ENCODE data around the gene GPR137B.
"Not testable (repeated sequence)": the region's sequence is repeated elsewhere in the genome, so short reads cannot be mapped to it uniquely, and the experiment has no call there.

The GPR137B gene

DNA sequence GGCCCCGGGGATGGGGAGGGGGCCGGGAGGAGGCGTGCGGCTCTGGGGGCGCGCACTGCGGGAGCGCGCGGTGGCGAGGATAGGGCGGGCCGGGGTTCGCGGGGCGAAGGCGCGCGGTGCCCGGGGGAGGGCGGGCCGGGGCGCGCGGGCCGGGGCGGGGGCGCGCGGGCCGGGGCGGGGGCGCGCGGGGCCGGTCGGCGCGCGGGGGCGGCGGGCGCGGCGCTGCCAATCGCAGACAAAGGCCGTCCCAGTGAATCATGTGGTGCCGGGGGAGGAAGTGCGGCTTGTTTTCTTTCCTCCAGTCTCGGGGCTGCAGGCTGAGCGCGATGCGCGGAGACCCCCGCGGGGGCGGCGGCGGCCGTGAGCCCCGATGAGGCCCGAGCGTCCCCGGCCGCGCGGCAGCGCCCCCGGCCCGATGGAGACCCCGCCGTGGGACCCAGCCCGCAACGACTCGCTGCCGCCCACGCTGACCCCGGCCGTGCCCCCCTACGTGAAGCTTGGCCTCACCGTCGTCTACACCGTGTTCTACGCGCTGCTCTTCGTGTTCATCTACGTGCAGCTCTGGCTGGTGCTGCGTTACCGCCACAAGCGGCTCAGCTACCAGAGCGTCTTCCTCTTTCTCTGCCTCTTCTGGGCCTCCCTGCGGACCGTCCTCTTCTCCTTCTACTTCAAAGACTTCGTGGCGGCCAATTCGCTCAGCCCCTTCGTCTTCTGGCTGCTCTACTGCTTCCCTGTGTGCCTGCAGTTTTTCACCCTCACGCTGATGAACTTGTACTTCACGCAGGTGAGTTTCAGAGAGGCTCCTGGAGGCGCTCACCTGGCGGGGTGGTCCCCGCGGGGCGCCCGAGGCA is at the start of gene GPR137B:
GPR137B (plus strand) TSS at position 287 of the 851 bp plus-strand sequence; CDS start at position 371, 84 bp downstream.
- DNase-seq = no peak

- DNase-seq = no peak
Measured at GRCh38 chr1:236092899-236093298, 49.4 kb upstream of the GPR137B start.

DNA sequence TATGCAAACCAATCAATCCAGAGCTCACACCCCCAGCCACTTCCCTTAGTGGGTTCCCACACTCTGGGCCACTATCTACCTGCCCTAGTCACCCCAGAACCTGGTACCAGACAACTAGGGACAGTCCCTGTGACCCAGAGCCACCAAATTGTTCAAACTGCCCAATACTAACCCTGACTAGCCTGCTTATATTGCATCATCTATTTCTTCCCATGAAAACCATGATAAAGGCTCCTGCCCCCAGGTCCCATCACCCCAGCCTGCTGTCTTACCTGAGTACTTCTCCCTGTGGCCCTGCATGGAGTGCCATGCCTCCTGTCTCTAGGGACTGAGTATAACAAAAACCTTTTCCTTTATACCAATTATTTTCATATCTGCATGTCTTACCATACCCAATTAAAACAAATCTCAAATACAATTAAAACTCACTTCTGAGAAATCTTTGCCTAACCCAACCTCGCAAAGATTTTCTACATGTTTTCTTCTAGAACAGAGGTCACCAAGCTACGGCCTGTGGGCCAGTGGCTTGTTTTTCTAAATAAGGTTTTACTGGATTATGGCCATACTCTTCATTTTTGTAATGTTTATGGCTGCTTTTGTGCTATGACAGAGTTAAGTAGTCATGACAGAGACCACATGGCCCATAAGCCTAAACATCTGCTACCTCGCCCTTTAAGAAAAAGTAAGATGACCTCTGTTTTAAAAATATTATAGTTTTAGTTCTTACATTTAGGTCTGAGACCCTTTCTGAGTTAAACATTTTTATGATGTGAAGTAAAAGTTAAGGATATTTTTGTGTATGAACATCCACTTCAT is 46.4 kb upstream of the GPR137B start:
- no peak for DNase-seq

DNA sequence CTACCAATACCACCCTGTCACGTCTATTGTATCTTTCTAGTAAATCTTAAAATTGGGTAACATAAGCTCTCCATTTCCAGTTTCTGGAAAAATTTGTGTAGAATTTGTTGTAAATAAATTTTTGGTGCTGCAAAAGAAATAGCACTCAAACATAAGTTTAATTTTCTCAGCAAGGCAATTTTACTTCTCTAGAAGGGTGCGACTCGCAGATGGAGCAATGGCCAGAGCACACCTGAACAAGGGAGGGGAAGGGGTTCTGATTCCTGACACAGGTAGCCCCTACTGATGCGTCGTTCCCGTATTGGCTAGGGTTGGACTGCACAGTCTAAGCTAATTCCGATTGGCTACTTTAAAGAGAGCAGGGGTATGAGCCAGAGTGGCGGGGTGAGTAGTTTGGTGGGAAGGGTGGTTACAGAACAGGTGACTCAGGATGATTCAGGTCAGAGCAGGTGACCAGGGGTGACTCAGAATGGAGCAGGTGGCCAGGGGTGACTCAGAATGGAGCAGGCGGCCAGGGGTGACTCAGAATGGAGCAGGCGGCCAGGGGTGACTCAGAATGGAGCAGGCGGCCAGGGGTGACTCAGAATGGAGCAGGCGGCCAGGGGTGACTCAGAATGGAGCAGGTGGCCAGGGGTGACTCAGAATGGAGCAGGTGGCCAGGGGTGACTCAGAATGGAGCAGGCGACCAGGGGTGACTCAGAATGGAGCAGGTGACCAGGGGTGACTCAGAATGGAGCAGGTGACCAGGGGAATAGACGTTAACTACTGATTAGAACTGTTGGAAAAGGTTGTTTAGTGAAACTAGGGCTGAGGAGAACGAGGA is 45.5 kb upstream of the GPR137B start:
- DNase-seq = not testable (repeated sequence)

- DNase-seq = no peak
Measured at GRCh38 chr1:236098267-236098666, 44.1 kb upstream of the GPR137B start.

DNA sequence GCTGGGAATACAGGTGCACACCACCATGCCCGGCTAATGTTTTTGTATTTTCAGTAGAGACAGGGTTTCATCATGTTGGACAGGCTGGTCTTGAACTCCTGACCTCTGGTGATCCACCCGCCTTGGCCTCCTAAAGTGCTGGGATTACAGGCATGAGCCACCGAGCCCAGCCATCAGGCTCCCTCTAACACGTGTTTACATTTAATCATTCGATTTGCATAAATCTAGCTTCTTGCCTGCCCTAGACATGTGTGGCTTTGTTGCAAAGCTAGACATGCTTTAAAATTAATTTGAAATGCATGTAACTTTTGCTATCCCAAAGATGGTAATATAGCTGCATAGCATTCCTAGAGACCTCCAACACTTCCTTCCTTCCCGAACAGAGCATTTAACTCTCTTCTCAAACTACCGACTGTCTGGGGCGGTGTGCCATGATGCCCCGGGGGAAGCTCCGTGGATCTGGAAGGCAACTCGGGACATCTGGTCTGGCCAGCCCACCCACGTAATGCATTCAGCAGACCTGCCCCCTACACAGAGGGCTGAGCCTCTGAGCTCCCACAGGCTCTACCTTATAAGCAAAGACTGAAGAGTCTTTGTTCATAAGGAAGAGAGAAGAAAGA is 42.9 kb upstream of the GPR137B start:
- no peak for DNase-seq

GRCh38 chr1:236100799-236101198 is 41.5 kb upstream of the GPR137B start:
- no peak for DNase-seq

DNA sequence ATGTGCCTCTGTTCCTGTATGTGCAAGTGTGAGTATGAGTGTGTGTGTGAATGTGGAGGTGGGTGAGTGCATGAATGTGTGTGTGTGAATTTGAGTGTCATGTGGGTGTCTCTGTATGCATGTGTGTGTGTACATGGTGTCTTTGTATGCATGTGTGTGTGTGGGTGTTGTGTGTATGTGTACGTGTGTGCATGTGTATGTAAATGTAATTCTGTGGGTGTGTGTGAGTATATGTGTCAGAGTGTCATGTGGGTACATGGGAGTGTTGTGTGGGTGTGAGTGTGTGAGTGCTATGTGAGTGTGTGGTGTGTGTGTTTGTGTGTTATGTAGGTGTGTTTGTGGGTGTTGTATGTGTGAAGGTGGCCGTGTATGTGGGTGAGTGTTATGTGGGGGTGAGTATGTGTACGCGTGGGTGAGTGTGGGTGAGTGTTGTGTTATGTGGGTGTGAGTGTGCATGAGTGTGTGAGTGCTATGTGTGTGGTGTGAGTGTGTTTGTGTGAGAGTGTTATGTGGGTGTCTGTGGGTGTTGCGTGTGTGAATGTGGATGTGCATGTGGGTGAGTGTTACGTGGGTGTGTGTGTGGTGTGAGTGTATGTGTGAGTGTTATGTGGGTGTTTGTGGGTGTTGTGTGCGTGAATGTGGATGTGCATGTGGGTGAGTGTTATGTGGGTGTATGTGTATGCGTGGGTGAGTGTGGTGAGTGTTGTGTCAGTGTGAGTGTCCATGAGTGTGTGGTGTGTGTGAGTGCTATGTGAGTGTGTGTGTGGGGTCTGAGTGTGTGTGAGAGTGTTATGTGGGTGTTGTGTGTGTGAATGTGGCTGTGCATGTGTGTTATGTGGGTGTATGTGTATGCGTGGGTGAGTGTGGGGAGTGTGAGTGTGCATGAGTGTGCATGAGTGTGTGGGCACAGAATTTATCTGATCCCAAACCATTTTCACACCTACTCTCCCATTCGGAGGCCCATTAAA is 40.8 kb upstream of the GPR137B start:
- no peak for DNase-seq

DNA sequence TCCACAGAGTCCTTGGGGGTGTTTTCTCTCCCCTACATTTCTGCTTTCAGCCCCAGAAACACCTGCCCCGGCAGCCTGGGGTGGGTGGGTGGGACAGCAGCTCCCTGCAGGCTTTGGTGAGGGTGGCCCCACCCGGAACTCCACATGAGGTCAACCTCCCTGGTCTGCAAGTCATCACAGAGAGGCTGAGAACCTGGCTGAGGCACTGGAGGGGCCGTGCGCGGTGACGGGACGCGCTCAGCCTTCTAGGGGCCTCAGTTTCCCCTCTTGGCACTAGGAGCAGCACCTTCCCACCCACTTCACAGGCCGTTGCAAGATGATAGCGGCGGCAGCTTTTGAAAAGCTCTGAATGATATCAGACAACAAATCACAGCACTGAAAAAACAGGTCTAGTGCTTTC is 39.7 kb upstream of the GPR137B start:
- DNase-seq = no peak

DNA sequence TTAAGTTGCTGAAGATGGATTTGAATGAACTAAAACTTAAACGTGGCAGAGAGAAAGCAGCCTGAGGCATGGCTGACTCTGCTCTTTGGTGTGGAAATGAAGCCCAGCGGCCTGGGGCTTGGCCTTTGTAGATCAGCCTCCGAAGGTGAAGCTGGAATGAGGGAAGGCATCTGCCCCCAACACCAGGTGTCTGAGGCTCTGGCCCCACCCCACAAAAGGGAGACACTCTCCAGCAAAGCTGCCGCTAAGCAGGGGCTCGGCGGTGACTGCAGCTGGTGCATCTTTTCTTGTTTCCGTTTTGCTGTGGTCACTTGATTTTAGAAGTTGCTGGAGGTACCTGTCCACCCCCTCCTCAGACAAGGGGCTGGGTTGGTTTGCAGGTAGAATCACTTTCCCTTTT is 39.3 kb upstream of the GPR137B start:
- no peak for DNase-seq

GRCh38 chr1:236103646-236104218 is 38.6 kb upstream of the GPR137B start:
- peak in 1 of 2 experiments; percentile 18 for DNase-seq

DNA sequence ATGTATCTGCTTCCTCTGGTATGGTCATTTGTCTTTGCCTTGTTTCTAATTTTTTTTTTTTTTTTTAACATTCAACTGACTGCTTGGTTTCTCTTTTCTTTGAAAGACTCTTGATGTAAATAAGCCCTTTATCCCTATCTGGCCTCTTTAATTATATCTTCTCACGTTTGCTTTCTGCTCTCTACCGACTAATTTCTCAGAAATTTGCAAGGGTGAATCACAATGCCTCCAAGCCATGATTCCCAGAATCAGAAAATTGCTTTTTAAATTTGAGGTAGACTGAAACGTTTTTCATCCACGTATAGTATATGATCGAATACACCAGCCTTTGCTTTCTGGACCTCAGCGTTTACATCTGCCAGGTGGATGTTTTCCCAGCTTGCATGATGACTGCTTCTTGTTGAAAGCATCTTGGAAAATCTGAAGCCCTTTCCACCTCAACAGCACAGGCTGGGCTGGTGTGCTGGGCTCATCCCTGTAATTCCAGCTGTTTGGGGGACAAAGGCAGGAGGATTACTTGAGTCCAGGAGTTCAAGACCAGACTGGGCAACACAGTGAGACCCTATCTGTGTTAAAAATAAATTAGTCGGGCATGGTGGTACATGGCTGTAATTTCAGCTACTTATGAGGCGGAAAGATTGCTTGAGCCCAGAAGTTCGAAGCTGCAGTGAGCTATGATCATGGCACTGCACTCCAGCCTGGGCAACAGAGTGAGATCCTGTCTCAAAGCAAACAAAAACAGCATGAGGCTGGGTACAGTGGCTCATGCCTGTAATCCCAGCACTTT is 35.0 kb upstream of the GPR137B start:
- DNase-seq = no peak

DNA sequence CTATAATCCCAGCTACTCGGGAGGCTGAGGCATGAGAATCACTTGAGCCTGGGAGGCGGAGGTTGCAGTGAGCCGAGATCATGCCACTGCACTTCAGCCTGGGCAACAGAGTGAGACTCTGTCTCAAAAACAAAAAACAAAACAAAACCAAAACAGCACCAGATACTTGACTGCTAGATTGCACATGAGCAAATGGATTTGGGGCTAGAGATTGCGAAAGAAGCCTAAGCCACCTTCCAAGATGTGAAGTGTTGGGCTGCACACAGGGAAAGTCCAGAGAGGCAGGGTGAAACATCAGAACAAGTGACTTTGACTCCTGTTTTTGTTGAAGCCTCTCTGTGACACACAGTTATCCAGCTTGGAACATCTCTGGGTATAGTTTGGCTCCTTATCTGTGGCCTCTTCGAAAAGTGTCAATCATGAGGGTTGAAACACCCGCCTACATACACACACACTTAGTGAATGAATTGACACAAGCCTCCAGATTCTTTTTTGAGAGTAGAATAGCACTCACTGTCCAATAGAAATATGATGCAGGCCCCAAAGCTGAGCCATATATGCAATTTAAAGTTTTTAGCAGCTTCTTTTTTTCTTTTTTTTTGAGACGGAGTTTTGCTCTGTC is 34.2 kb upstream of the GPR137B start:
- no peak for DNase-seq

DNA sequence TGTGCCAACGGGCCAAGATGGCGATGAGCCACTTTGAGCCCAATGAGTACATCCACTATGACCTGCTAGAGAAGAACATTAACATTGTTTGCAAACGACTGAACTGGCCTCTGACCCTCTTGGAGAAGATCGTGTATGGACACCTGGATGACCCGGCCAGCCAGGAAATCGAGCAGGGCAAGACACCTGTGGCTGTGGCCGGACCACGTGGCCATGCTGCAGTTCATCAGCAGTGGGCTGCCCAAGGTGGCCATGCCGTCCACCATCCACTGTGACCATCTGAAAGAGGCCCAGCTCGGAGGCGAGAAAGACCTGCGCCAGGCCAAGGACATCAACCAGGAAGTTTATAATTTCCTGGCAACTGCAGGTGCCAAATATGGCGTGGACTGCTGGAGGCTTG is 32.2 kb upstream of the GPR137B start:
- DNase-seq = no peak

- no peak for DNase-seq
Measured at GRCh38 chr1:236111527-236112331, 30.6 kb upstream of the GPR137B start.

DNA sequence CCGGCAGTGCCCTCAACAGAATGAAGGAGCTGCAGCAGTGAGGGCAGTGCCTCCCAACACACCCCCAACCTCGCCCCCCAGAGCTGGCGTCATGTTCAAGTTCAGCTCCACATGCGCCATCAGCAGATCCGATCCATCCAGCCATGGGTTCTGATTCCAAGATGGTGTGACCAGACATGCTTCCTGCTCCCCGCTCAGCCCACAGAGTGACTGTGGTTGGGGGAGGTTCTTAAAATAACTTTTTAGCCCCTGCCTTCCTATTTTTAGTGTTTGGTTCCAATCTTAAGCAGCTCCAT is 30.1 kb upstream of the GPR137B start:
- DNase-seq = no peak

DNA sequence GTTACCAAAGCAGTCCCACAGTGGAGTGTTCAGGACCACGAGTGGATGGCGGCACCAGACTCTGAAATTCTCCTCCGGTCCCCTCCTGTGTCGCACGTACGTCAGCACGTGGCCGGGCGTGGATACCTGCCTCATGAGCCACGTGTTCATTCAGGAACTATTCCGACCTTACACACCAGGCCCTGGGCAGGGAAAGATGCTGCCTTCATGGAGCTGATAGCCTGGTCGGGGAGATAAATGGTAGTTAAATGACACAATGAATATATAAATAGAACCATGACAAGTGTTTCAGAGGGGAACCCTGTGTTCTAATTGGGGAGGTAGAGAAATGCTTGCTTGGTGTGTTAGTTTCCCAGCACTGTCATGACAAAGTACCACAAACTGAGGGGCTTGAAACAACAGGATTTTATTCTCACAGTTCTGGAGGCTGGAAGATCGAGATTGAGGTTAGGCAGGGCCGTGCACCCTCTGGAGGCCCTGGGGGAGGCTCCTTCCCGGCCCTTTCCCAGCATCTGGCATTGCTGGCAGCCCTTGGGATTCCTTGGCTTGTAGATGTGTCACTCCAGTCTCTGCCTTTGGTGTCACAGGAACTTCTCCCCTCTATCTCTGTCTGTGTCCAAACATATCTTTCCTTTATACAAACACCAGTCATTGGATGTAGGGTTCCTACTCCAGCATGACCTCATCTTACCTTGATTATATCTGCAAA is 28.9 kb upstream of the GPR137B start:
- DNase-seq = no peak

DNA sequence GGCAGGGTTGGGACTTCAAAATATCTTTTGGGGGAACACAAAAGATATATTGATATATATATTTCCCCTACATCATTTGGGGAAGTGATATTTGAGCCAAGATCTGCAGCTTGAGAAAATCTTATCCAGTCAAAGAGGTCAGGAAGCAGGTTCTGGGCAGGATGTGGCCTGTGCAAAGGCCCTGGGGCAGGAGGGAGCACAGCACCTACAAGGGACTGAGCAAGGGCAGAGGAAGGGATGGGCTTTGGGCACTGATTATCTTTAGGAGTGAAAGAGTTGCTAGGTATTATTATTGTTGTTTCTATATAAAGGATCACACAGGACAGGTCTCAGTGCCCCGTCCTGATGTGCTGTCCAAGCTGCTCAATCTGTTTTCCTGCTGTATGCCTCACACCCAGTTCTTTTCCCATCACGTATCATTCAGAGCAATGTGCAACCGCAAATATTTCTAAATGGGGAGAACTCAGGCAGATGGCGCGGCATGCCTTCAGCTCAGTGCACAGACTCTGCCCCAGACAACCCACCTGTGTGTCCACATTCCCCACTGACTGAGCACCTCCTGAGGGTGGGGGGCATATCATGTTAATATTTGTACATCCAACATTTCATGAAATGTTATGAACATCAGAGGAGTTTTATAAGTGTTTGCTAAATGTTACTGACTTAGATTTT is 28.1 kb upstream of the GPR137B start:
- DNase-seq = no peak

All from SW 1271 (cell line).